ENCODE measurements around the gene PLPPR3.
"Not testable (repeated sequence)": the region's sequence is repeated elsewhere in the genome, so short reads cannot be mapped to it uniquely, and the experiment has no call there.

Gene PLPPR3

GRCh38 chr19:825897-826644 lies 4.3 kb upstream of the PLPPR3 start:
- no peak for DNase-seq

GRCh38 chr19:824885-825284 lies 3.1 kb upstream of the PLPPR3 start:
- no peak for DNase-seq

GRCh38 chr19:823565-824121 lies 1.9 kb upstream of the PLPPR3 start:
- no peak for DNase-seq

- no peak for DNase-seq
Measured at GRCh38 chr19:821231-821824, 427 bp downstream of the PLPPR3 start.

- DNase-seq = not testable (repeated sequence)
Measured at GRCh38 chr19:820212-820611, 1.5 kb downstream of the PLPPR3 start.

- no peak for DNase-seq
Measured at GRCh38 chr19:816500-816857, 5.3 kb downstream of the PLPPR3 start.

- DNase-seq = no peak
Measured at GRCh38 chr19:815775-816499, 5.8 kb downstream of the PLPPR3 start.

- no peak for DNase-seq
Measured at GRCh38 chr19:815079-815774, 6.5 kb downstream of the PLPPR3 start.

GRCh38 chr19:814152-815078 lies 7.3 kb downstream of the PLPPR3 start:
- no peak for DNase-seq

- no peak for DNase-seq
Measured at GRCh38 chr19:813219-814151, 8.3 kb downstream of the PLPPR3 start.

- no peak for DNase-seq
Measured at GRCh38 chr19:812747-813218, 9.0 kb downstream of the PLPPR3 start.

GRCh38 chr19:812049-812746 lies 9.6 kb downstream of the PLPPR3 start:
- no peak for DNase-seq

- DNase-seq = no peak
Measured at GRCh38 chr19:811506-812048, 10.2 kb downstream of the PLPPR3 start.

GRCh38 chr19:810883-811489 lies 10.8 kb downstream of the PLPPR3 start:
- no peak for DNase-seq

- DNase-seq = no peak
Measured at GRCh38 chr19:810077-810855, 11.5 kb downstream of the PLPPR3 start.

GRCh38 chr19:808423-808775 lies 13.4 kb downstream of the PLPPR3 start:
- no peak for DNase-seq

- no peak for DNase-seq
Measured at GRCh38 chr19:807627-808422, 13.9 kb downstream of the PLPPR3 start.

Measured in activated gamma-delta T cell treated with Interleukin-2 at 50 U/mL for 16 hours (primary cell).